Measurements from ENCODE around the gene ALDH1B1.

DNA sequence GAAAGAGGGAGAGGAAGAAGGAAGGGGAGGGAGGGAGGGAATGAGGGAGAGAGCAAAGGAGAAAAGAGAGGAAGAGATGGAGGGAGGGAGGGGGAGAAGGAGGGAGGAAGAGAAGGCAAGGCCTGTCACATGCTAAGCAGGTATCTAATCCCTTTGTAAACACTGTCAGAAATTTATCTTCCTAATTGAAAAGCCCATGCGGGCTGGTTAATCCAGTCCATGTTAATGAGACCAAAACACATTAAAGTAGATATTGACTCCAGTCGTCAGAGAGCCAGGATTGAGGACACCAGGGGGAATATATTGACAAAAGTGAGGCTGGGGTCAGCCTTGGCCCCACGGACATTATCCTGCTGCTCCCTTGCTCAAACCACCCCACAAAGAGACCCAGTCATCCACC, 37.4 kb upstream of the ALDH1B1 start:
- TF ChIP-seq, protein P1, sequence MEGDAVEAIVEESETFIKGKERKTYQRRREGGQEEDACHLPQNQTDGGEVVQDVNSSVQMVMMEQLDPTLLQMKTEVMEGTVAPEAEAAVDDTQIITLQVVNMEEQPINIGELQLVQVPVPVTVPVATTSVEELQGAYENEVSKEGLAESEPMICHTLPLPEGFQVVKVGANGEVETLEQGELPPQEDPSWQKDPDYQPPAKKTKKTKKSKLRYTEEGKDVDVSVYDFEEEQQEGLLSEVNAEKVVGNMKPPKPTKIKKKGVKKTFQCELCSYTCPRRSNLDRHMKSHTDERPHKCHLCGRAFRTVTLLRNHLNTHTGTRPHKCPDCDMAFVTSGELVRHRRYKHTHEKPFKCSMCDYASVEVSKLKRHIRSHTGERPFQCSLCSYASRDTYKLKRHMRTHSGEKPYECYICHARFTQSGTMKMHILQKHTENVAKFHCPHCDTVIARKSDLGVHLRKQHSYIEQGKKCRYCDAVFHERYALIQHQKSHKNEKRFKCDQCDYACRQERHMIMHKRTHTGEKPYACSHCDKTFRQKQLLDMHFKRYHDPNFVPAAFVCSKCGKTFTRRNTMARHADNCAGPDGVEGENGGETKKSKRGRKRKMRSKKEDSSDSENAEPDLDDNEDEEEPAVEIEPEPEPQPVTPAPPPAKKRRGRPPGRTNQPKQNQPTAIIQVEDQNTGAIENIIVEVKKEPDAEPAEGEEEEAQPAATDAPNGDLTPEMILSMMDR (conservative IDR thresholded peaks at IDR 0.05; ENCODE audit: low read length), result no peak
- no peak for TF ChIP-seq EZH2phosphoT487 (IDR thresholded peaks at IDR 0.05; ENCODE audit: borderline replicate concordance)
